ENCODE measurements around the gene NTM.

NTM gene

GRCh38 chr11:131827430-131827829 is 457.0 kb downstream of the NTM start:
- H3K36me3 ChIP-seq (ENCODE audit: control insufficient read depth, insufficient read depth, low read length), result no peaks in the 10 kb centered on the region
- no peak overlapping the region for H3K4me3 ChIP-seq (ENCODE audit: low read depth, low read length)
- H3K9ac ChIP-seq, result no peak overlapping the region
- no peaks in the 10 kb centered on the region for H3K9me3 ChIP-seq (ENCODE audit: control insufficient read depth, low read length)
- no peak overlapping the region for H2AFZ ChIP-seq
- H3K4me2 ChIP-seq (ENCODE audit: low read length), result no peak overlapping the region
- no peaks in the 10 kb centered on the region for H3K4me1 ChIP-seq
- H3K79me2 ChIP-seq, result no peaks in the 10 kb centered on the region
- TF ChIP-seq, protein P1, sequence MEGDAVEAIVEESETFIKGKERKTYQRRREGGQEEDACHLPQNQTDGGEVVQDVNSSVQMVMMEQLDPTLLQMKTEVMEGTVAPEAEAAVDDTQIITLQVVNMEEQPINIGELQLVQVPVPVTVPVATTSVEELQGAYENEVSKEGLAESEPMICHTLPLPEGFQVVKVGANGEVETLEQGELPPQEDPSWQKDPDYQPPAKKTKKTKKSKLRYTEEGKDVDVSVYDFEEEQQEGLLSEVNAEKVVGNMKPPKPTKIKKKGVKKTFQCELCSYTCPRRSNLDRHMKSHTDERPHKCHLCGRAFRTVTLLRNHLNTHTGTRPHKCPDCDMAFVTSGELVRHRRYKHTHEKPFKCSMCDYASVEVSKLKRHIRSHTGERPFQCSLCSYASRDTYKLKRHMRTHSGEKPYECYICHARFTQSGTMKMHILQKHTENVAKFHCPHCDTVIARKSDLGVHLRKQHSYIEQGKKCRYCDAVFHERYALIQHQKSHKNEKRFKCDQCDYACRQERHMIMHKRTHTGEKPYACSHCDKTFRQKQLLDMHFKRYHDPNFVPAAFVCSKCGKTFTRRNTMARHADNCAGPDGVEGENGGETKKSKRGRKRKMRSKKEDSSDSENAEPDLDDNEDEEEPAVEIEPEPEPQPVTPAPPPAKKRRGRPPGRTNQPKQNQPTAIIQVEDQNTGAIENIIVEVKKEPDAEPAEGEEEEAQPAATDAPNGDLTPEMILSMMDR (IDR thresholded peaks at IDR 0.05), result no peak
- H3K27ac ChIP-seq, result no peak overlapping the region
- no peaks in the 10 kb centered on the region for H3K27me3 ChIP-seq (ENCODE audit: control insufficient read depth, insufficient read depth, low read length)

- Histone ChIP-seq H3K9ac (no peak overlapping the region), H2AFZ (no peak overlapping the region), H3K4me2 (ENCODE audit: low read length) (no peak overlapping the region), H3K36me3 (ENCODE audit: control insufficient read depth, insufficient read depth, low read length) (no peaks in the 10 kb centered on the region), H3K4me1 (no peaks in the 10 kb centered on the region), H3K4me3 (ENCODE audit: low read depth, low read length) (no peak overlapping the region), H3K9me3 (ENCODE audit: control insufficient read depth, low read length) (no peaks in the 10 kb centered on the region), H3K27ac (no peak overlapping the region), H3K79me2 (no peaks in the 10 kb centered on the region), H3K27me3 (ENCODE audit: control insufficient read depth, insufficient read depth, low read length) (no peaks in the 10 kb centered on the region)
- TF ChIP-seq, protein P1 (IDR thresholded peaks at IDR 0.05), result no peak
Measured at GRCh38 chr11:131829725-131830124, 459.3 kb downstream of the NTM start.

- Histone ChIP-seq H3K4me1 (no peaks in the 10 kb centered on the region), H3K27me3 (ENCODE audit: control insufficient read depth, insufficient read depth, low read length) (no peaks in the 10 kb centered on the region), H3K79me2 (no peaks in the 10 kb centered on the region), H3K4me3 (ENCODE audit: low read depth, low read length) (no peak overlapping the region), H3K27ac (no peak overlapping the region), H3K9ac (no peak overlapping the region), H3K9me3 (ENCODE audit: control insufficient read depth, low read length) (no peaks in the 10 kb centered on the region), H3K36me3 (ENCODE audit: control insufficient read depth, insufficient read depth, low read length) (no peaks in the 10 kb centered on the region), H2AFZ (no peak overlapping the region), H3K4me2 (ENCODE audit: low read length) (no peak overlapping the region)
- TF ChIP-seq, protein P1 (IDR thresholded peaks at IDR 0.05), result no peak
Measured at GRCh38 chr11:131832079-131832478, 461.7 kb downstream of the NTM start.

DNA sequence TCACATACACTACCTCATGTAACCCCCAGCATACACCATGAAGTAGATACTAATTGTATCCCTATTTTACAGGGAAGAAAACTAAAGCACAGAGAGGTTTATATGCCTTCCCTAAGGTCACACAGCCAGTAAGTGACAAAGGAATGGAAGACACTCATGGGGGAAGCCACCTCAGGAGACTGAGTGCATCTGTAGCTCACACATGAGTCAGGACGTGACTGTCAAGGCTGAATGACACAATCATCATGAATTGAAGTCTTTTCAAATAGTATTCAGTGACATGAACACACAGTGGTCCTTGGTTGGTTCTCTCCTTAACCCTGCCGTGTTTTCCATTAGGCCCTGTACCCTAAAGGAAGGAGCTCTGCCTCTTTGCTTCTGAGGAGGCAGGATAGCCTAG is 463.0 kb downstream of the NTM start:
- H3K79me2 ChIP-seq, result no peaks in the 10 kb centered on the region
- no peak overlapping the region for H3K4me2 ChIP-seq (ENCODE audit: low read length)
- H3K36me3 ChIP-seq (ENCODE audit: control insufficient read depth, insufficient read depth, low read length), result no peaks in the 10 kb centered on the region
- TF ChIP-seq, protein P1 (IDR thresholded peaks at IDR 0.05), result no peak
- no peak overlapping the region for H3K27ac ChIP-seq
- no peak overlapping the region for H2AFZ ChIP-seq
- no peak overlapping the region for H3K4me3 ChIP-seq (ENCODE audit: low read depth, low read length)
- no peaks in the 10 kb centered on the region for H3K27me3 ChIP-seq (ENCODE audit: control insufficient read depth, insufficient read depth, low read length)
- no peak overlapping the region for H3K9ac ChIP-seq
- no peaks in the 10 kb centered on the region for H3K4me1 ChIP-seq
- H3K9me3 ChIP-seq (ENCODE audit: control insufficient read depth, low read length), result no peaks in the 10 kb centered on the region

- no peak overlapping the region for H3K4me2 ChIP-seq (ENCODE audit: low read length)
Measured at GRCh38 chr11:131837562-131837961, 467.1 kb downstream of the NTM start.

More at GRCh38 chr11:131837562-131837961, 467.1 kb downstream of the NTM start:
- Histone ChIP-seq H3K9ac (no peak overlapping the region), H3K4me1 (no peaks in the 10 kb centered on the region), H3K79me2 (no peaks in the 10 kb centered on the region), H3K36me3 (ENCODE audit: control insufficient read depth, insufficient read depth, low read length) (no peaks in the 10 kb centered on the region), H3K9me3 (ENCODE audit: control insufficient read depth, low read length) (no peaks in the 10 kb centered on the region), H2AFZ (no peak overlapping the region), H3K27ac (no peak overlapping the region), H3K4me3 (ENCODE audit: low read depth, low read length) (no peak overlapping the region), H3K27me3 (ENCODE audit: control insufficient read depth, insufficient read depth, low read length) (no peaks in the 10 kb centered on the region)
- TF ChIP-seq, protein P1 (IDR thresholded peaks at IDR 0.05), result no peak

Measured in parathyroid adenoma (tissue), 2 donors.